DOHH2 (cell line): ENCODE data around the gene PEMT.

ENCODE experiments used
- H3F3A ChIP-seq: fragments of 200-600 bp; sonication (generic), shearing (Covaris generic); 2 replicates; pipeline ENCODE4 v1.6.0; 2016; ENCODE audit warnings: antibody characterized with exemption, mild to moderate bottlenecking; ENCODE audit not compliant: control insufficient read depth, insufficient read depth
- H3K27ac ChIP-seq: fragments of 200-600 bp; sonication (generic); 2 replicates; pipeline ENCODE4 v1.5.1; 2014; ENCODE audit warnings: low read depth, mild to moderate bottlenecking, low read length, moderate library complexity
- H3K27me3 ChIP-seq: fragments of 200-600 bp; sonication (generic); 2 replicates; pipeline ENCODE4 v1.6.1; 2014; ENCODE audit warnings: mild to moderate bottlenecking, low read length, mixed read lengths; ENCODE audit not compliant: control insufficient read depth
- H3K36me3 ChIP-seq: fragments of 200-600 bp; sonication (generic); 2 replicates; pipeline ENCODE4 v1.6.1; 2014; ENCODE audit warnings: mild to moderate bottlenecking, low read length, moderate library complexity, mixed read lengths; ENCODE audit not compliant: control insufficient read depth
- H3K4me1 ChIP-seq: fragments of 200-600 bp; sonication (generic); 2 replicates; pipeline ENCODE4 v1.6.1; 2014; ENCODE audit warnings: mild to moderate bottlenecking, low read length, mixed read lengths; ENCODE audit not compliant: control insufficient read depth
- H3K4me2 ChIP-seq: fragments of 200-600 bp; sonication (generic); 2 replicates; pipeline ENCODE4 v1.6.0; 2014; ENCODE audit warnings: mild to moderate bottlenecking, low read length, moderate library complexity
- H3K4me3 ChIP-seq: fragments of 200-600 bp; sonication (generic); 2 replicates; pipeline ENCODE4 v1.5.1; 2014; ENCODE audit warnings: mild to moderate bottlenecking, low read length, mixed read lengths
- H3K79me2 ChIP-seq: fragments of 200-600 bp; sonication (generic); 2 replicates; pipeline ENCODE4 v1.6.1; 2014; ENCODE audit warnings: mild to moderate bottlenecking, low read length, mixed read lengths; ENCODE audit not compliant: control insufficient read depth
- H3K9me2 ChIP-seq: fragments of 200-600 bp; sonication (generic); replicated peaks from 2 replicates; pipeline ENCODE4 v1.6.1; 2014; ENCODE audit warnings: mild to moderate bottlenecking, low read length, mixed read lengths; ENCODE audit not compliant: control insufficient read depth
- H3K9me3 ChIP-seq: fragments of 200-600 bp; sonication (generic); 2 replicates; pipeline ENCODE4 v1.6.1; 2014; ENCODE audit warnings: antibody characterized with exemption, low read length, mixed read lengths; ENCODE audit not compliant: control insufficient read depth, insufficient read depth
- H4K20me1 ChIP-seq: fragments of 200-600 bp; sonication (generic); 2 replicates; pipeline ENCODE4 v1.6.0; 2014; ENCODE audit warnings: low read depth, mild to moderate bottlenecking, antibody characterized with exemption, low read length, moderate library complexity; ENCODE audit not compliant: control insufficient read depth, insufficient read depth
- EZH2phosphoT487 ChIP-seq: fragments of 200-600 bp; sonication (generic); IDR thresholded peaks from 2 replicates; pipeline ENCODE4 v1.6.1; 2017; ENCODE audit warnings: borderline replicate concordance, mild to moderate bottlenecking, antibody characterized with exemption, low read length, moderate library complexity, mixed read lengths
- TF ChIP-seq, protein P1 (sequence below): fragments of 200-600 bp; sonication (generic); IDR thresholded peaks from one replicate; pipeline ENCODE4 v1.5.1; 2014; ENCODE audit warnings: antibody characterized with exemption, mild to moderate bottlenecking, low read depth, low read length; ENCODE audit not compliant: poor library complexity, severe bottlenecking

Gene PEMT

DNA sequence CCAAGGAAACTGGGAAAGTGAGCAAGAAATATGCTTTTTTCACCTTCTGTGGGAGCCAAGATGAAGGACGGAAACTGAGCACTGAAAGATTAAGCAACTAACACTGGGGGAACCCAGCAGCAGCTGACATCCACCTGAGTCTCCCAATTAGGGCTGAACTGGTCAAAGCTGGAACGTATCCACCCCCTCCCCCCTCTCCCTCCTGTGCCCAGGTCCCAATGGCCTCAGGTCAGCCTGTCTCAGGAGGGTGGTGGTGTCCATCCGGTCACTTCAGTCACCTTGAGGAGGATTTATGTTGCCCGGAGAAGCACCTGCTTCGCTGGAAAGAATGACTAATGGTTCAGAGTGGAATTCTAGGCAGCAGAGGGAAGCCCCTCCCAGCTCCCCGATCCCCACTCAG lies 10.0 kb downstream of the PEMT start:
- no peak for TF ChIP-seq EZH2phosphoT487
- TF ChIP-seq, protein P1, sequence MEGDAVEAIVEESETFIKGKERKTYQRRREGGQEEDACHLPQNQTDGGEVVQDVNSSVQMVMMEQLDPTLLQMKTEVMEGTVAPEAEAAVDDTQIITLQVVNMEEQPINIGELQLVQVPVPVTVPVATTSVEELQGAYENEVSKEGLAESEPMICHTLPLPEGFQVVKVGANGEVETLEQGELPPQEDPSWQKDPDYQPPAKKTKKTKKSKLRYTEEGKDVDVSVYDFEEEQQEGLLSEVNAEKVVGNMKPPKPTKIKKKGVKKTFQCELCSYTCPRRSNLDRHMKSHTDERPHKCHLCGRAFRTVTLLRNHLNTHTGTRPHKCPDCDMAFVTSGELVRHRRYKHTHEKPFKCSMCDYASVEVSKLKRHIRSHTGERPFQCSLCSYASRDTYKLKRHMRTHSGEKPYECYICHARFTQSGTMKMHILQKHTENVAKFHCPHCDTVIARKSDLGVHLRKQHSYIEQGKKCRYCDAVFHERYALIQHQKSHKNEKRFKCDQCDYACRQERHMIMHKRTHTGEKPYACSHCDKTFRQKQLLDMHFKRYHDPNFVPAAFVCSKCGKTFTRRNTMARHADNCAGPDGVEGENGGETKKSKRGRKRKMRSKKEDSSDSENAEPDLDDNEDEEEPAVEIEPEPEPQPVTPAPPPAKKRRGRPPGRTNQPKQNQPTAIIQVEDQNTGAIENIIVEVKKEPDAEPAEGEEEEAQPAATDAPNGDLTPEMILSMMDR: no peak
- H3F3A ChIP-seq: no peaks in the 10 kb centered on the region; the same call in 1 of the 2 replicates
- H3K27ac ChIP-seq: no peak overlapping the region
- no peaks in the 10 kb centered on the region for H3K4me1 ChIP-seq
- no peaks in the 10 kb centered on the region for H3K9me2 ChIP-seq
- no peaks in the 10 kb centered on the region for H3K27me3 ChIP-seq
- H4K20me1 ChIP-seq: no peaks in the 10 kb centered on the region
- H3K9me3 ChIP-seq: no peaks in the 10 kb centered on the region
- H3K79me2 ChIP-seq: peaks cover 3% of the 10 kb centered on the region; the same call in 1 of the 2 replicates
- no peak overlapping the region for H3K4me2 ChIP-seq
- no peak overlapping the region for H3K4me3 ChIP-seq
- no peaks in the 10 kb centered on the region for H3K36me3 ChIP-seq

DNA sequence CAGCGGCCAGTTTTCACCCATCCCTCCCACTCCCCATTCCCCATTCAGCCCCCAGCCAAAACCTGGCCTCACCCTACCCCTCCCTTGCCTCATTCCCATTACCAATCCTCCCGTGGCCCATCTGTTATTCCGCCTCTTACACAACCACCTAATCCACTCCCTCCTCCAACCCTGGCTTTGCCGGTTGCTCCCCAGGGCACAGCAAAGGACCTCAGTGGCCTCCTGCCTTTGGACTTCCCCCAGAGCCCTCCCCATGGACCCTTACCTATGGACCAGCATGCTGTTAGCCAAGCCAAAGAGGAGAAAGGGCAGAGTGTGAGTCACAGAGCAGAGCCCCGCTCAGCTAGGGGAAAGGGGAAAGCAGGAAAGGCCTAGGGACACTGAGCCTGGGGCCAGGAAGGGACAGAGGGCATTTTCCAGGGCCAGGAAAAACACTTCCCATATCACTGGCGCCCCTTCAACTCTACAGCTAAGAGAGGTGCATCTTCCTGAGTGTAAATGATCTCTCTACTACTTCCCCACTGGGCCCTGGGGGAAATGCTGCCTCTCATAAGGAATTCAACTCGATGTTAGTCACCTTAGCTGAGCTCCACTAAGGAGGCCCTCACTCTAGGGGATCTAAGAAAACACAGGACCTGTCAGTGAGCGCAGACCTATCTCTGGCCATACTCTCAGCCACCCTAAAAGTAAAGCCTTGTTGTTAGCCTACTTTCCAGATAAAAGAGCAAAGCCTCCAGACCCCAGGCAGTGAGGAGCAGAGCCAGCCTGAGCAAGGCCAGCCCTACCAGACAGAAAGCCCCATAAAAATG lies 10.6 kb downstream of the PEMT start:
- TF ChIP-seq, protein P1: no peak
- no peak for TF ChIP-seq EZH2phosphoT487
- Histone ChIP-seq H3K9me2 (no peaks in the 10 kb centered on the region), H4K20me1 (no peaks in the 10 kb centered on the region), H3K27me3 (no peaks in the 10 kb centered on the region), H3K4me1 (no peaks in the 10 kb centered on the region), H3F3A (no peaks in the 10 kb centered on the region; the same call in 1 of the 2 replicates), H3K36me3 (no peaks in the 10 kb centered on the region), H3K4me2 (no peak overlapping the region), H3K9me3 (no peaks in the 10 kb centered on the region), H3K79me2 (no peaks in the 10 kb centered on the region), H3K27ac (no peak overlapping the region), H3K4me3 (no peak overlapping the region)

GRCh38 chr17:17579691-17580090 lies 11.8 kb downstream of the PEMT start:
- H3K9me2 ChIP-seq: no peaks in the 10 kb centered on the region
- H3K27me3 ChIP-seq: no peaks in the 10 kb centered on the region
- H3K4me1 ChIP-seq: no peaks in the 10 kb centered on the region
- H3F3A ChIP-seq: no peaks in the 10 kb centered on the region; the same call in 1 of the 2 replicates
- no peaks in the 10 kb centered on the region for H4K20me1 ChIP-seq
- TF ChIP-seq, protein P1: no peak
- no peak for TF ChIP-seq EZH2phosphoT487
- H3K27ac ChIP-seq: no peak overlapping the region
- no peaks in the 10 kb centered on the region for H3K79me2 ChIP-seq
- no peak overlapping the region for H3K4me2 ChIP-seq
- H3K4me3 ChIP-seq: no peak overlapping the region
- H3K36me3 ChIP-seq: no peaks in the 10 kb centered on the region
- no peaks in the 10 kb centered on the region for H3K9me3 ChIP-seq
